Right lobe of liver (tissue), 6 donors: ENCODE results near the gene SAYSD1. TPM values are rescaled to one million over a fixed set of nuclear protein-coding genes. Genes with fewer than 3 reads are reported as not detected.

Experiments used
- ATAC-seq, 4 donors: fragments of 200-7000 bp; cut with Tn5 transposase; one replicate each; pipeline ENCODE4 v1.9.1; 2020; ENCODE audit warnings: mild to moderate bottlenecking in 4 of 4, moderate library complexity in 4 of 4
- DNase-seq, 3 donors: peaks; one replicate each; pipeline ENCODE4 v3.0.0-alpha.2; 2020
- H3K27ac ChIP-seq, 3 donors: fragments of 200-600 bp; one replicate each; pipeline ENCODE4 v1.8.0; 2022
- H3K27me3 ChIP-seq, 2 donors: fragments of 200-600 bp; one replicate each; pipeline ENCODE4 v1.8.0; 2022
- H3K36me3 ChIP-seq, 4 donors: fragments of 200-600 bp; sonication (generic) in 1 of 4; one replicate each; pipeline versions ENCODE4 v1.5.1 to v1.8.0; 2017 to 2022; ENCODE audit warnings: control low read depth in 1 of 4
- H3K4me1 ChIP-seq, 4 donors: fragments of 200-600 bp; sonication (generic) in 1 of 4; one replicate each; pipeline versions ENCODE4 v1.5.1 to v1.8.0; 2017 to 2022; ENCODE audit warnings: control low read depth in 1 of 4
- H3K4me3 ChIP-seq, 3 donors: fragments of 200-600 bp; one replicate each; pipeline ENCODE4 v1.8.0; 2022
- H3K9me3 ChIP-seq, 4 donors: fragments of 200-600 bp; sonication (generic) in 1 of 4; one replicate each; pipeline versions ENCODE4 v1.5.1 to v1.8.0; 2017 to 2022; ENCODE audit warnings: control low read depth in 1 of 4
- POLR2A ChIP-seq: fragments of 450-650 bp; IDR thresholded peaks from one replicate; pipeline ENCODE4 v1.6.1; 2017; ENCODE audit warnings: antibody characterized with exemption, mild to moderate bottlenecking
- WGBS: methylation state at CpG from one replicate; pipeline ENCODE4 v1.1.6; 2018; ENCODE audit warnings: low coverage, low lambda C conversion rate; ENCODE audit not compliant: insufficient coverage; ENCODE audit errors: missing lambda C conversion rate; 5-methylcytosine and 5-hydroxymethylcytosine counted together
- intact Hi-C, 2 donors: fragments of 100-400 bp; cut with DNase I; formaldehyde crosslinking; loops; one replicate each; pipeline versions ENCODE4 v1.11.2 to v1.14.1; 2022
- total RNA-seq, 6 experiments: library from RNA; depleted of rRNA in 2 of 6; stranded (reverse); fragments of >200 nt in 2 of 6; fragmentation: NEBNext Ultra II Directional in 3 of 6; extraction: Animal tissue kit (Norgen Biotek cat#: 25700) in 3 of 6; gene quantifications; one replicate each; pipeline versions ENCODE4 v1.1.0 to v1.2.4, GENCODE V29; 2016 to 2023
- TF ChIP-seq, protein P1 (sequence below), 4 donors: fragments of 200-600 bp in 3 of 4; fragments of 450-650 bp in 1 of 4; IDR thresholded peaks; one replicate each; pipeline versions ENCODE4 v1.5.1 to v1.8.0; 2016 to 2022; ENCODE audit warnings: antibody characterized with exemption in 4 of 4, mild to moderate bottlenecking in 2 of 4
- donor health status: DM: no; HTN: yes; CAD: no.
- donor health status: DM: no; HTN: no; CAD: no.
- donor health status: DM: no; HTN: no; CAD: no.
- donor health status: DM: no; HTN: yes; CAD: no.
- donor health status: DM: no; HTN: yes; CAD: no.

The SAYSD1 gene
- total RNA-seq, 6 experiments from 2014 or later, result 4.3 to 9.3 (median 7.0) TPM

DNA sequence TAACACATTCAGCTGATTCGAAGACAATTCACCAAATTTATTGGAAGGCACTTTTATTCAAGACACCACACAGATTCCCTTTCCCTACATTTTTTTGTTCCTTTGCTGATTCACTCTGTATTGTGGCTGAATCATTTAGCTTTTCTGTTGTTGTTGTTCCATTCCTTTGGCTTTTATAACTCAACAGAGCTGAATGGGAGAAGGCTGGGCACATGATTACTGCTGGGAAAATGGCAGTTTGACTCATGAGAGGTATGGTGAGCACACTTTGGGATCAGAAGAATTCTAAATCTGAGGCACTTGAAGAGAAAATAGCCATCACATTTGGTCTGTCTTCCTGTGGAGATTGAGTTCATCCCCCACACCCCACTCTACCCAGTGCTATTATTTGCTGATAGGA, 15.7 kb upstream of the SAYSD1 start:
- Histone ChIP-seq H3K36me3 (no peaks in the 10 kb centered on the region), H3K4me3 (no peak overlapping the region), H3K4me1 (no peaks in the 10 kb centered on the region), H3K27ac (no peak overlapping the region), H3K9me3 (no peaks in the 10 kb centered on the region), H3K27me3 (no peaks in the 10 kb centered on the region)
- no peak for TF ChIP-seq POLR2A
- TF ChIP-seq, protein P1, sequence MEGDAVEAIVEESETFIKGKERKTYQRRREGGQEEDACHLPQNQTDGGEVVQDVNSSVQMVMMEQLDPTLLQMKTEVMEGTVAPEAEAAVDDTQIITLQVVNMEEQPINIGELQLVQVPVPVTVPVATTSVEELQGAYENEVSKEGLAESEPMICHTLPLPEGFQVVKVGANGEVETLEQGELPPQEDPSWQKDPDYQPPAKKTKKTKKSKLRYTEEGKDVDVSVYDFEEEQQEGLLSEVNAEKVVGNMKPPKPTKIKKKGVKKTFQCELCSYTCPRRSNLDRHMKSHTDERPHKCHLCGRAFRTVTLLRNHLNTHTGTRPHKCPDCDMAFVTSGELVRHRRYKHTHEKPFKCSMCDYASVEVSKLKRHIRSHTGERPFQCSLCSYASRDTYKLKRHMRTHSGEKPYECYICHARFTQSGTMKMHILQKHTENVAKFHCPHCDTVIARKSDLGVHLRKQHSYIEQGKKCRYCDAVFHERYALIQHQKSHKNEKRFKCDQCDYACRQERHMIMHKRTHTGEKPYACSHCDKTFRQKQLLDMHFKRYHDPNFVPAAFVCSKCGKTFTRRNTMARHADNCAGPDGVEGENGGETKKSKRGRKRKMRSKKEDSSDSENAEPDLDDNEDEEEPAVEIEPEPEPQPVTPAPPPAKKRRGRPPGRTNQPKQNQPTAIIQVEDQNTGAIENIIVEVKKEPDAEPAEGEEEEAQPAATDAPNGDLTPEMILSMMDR (IDR thresholded peaks at IDR 0.05), result no peak
- no peak for DNase-seq
- ATAC-seq, result no peak
- intact Hi-C loops, result no loop called here
- WGBS, result 80% methylated on average over 1 of the region's 1 CpG

GRCh38 chr6:39128832-39129231, 13.8 kb upstream of the SAYSD1 start:
- Histone ChIP-seq H3K27ac (no peak overlapping the region), H3K36me3 (no peaks in the 10 kb centered on the region), H3K4me3 (no peak overlapping the region), H3K4me1 (no peaks in the 10 kb centered on the region), H3K9me3 (no peaks in the 10 kb centered on the region), H3K27me3 (no peaks in the 10 kb centered on the region)
- intact Hi-C loops, result no loop called here
- DNase-seq (no peak), ATAC-seq (no peak)
- TF ChIP-seq, protein P1 (IDR thresholded peaks at IDR 0.05), result no peak
- no peak for TF ChIP-seq POLR2A

DNA sequence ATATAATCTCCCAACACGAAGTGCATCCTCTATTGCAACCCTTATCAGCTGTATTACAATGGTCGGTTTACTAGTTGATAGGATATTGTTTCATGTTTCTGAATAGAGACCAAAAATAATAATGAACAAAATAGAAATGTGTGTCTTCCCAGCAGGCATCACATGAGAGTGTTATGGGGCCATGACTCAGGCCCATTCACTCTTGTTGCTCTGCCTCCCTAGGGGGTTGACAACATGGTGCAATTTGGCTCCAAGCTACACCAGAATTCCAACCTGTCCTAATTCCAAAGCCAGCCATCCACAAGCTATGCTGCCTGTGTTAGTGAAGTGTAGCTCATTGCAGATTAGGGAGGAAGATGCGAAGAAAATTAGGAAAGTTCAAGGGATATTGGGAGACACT, 13.1 kb upstream of the SAYSD1 start:
- H3K9me3 ChIP-seq, result no peaks in the 10 kb centered on the region
- H3K4me1 ChIP-seq, result no peaks in the 10 kb centered on the region
- H3K4me3 ChIP-seq, result no peak overlapping the region
- H3K27ac ChIP-seq, result no peak overlapping the region
- 44% methylated on average over 3 of the region's 3 CpGs for WGBS
- ATAC-seq, result no peak
- intact Hi-C loops, result no loop called here
- no peak for DNase-seq
- no peaks in the 10 kb centered on the region for H3K36me3 ChIP-seq
- TF ChIP-seq POLR2A, result no peak
- TF ChIP-seq, protein P1 (IDR thresholded peaks at IDR 0.05), result no peak
- H3K27me3 ChIP-seq, result no peaks in the 10 kb centered on the region

- intact Hi-C loops, result no loop called here
- H3K4me1 ChIP-seq, result no peaks in the 10 kb centered on the region
- ATAC-seq (no peak), DNase-seq (no peak)
- no peaks in the 10 kb centered on the region for H3K27me3 ChIP-seq
- no peaks in the 10 kb centered on the region for H3K36me3 ChIP-seq
- no peaks in the 10 kb centered on the region for H3K9me3 ChIP-seq
- TF ChIP-seq, protein P1 (IDR thresholded peaks at IDR 0.05), result no peak
- TF ChIP-seq POLR2A, result no peak
- no peak overlapping the region for H3K4me3 ChIP-seq
- no peak overlapping the region for H3K27ac ChIP-seq
Measured at GRCh38 chr6:39124114-39124513, 9.1 kb upstream of the SAYSD1 start.

GRCh38 chr6:39118921-39119320, 3.9 kb upstream of the SAYSD1 start:
- WGBS, result 90% methylated on average over 4 of the region's 4 CpGs
- Histone ChIP-seq H3K27me3 (no peaks in the 10 kb centered on the region), H3K36me3 (no peaks in the 10 kb centered on the region), H3K27ac (no peak overlapping the region), H3K4me3 (no peak overlapping the region), H3K4me1 (peaks cover 0 to 4% (median 2%) of the 10 kb centered on the region in 4 donors), H3K9me3 (no peaks in the 10 kb centered on the region)
- no peak for TF ChIP-seq POLR2A
- TF ChIP-seq, protein P1 (IDR thresholded peaks at IDR 0.05), result no peak
- DNase-seq, result no peak
- intact Hi-C loops, result no loop called here
- ATAC-seq, result no peak
